NCI-H2196 (cell line): ENCODE measurements around the gene IRAK4.
"Not testable (repeated sequence)": the region's sequence is repeated elsewhere in the genome, so short reads cannot be mapped to it uniquely, and the experiment has no call there.

ENCODE experiments used
- DNase-seq: peaks from one replicate; lab custom pipeline; 2025; ENCODE audit not compliant: unreplicated experiment; lab: John Stamatoyannopoulos, UW

Gene IRAK4

DNA sequence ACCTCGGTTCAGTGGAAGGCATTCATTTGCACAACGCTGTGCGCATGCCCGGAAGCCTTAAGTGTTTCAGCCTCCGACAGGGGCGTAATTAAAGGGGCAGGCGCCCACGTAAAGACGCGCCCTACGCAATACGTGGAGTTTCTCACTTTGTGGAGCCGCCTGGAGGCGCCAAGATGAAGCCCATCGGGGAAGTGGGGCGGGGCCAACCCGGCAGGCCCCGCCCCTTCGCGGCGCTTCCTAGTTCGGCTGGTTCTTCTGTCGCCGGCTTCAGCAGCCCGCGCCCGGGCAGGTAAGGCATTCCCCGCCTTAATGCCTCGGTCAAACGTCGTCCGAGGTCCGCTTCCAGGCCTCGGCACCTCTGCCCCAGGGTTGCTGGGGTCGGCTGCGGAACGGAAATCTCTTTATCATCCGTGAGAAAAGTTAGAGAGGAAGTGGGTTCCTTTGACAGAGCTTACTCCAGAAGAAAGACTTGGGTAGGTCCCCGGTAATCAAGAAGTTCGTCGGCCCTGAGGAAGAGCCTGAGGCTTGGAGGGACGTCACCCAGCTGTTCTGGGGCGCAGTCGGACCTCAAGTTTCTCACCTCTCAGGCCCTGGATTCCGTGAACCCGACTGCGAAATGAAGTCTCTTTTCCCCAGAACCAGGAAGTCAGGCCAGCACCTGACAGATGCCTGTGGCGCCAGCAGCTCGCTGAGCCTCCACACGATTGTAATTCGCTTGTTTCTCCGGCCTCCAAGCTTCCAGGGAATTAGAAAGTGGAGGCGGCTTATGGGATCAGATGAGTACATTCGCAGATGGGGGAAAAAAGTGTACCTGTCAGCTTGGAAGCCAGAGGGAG, at the start of gene IRAK4, which contains the start of gene PUS7L:
IRAK4 (plus strand) TSS at position 224 of the 836 bp plus-strand sequence. CDS start 9,161 bp downstream, outside the sequence.
PUS7L (minus strand) TSS at position 63 of the 836 bp plus-strand sequence. CDS start 3,545 bp downstream, outside the sequence.
- peak; percentile 97 for DNase-seq

DNA sequence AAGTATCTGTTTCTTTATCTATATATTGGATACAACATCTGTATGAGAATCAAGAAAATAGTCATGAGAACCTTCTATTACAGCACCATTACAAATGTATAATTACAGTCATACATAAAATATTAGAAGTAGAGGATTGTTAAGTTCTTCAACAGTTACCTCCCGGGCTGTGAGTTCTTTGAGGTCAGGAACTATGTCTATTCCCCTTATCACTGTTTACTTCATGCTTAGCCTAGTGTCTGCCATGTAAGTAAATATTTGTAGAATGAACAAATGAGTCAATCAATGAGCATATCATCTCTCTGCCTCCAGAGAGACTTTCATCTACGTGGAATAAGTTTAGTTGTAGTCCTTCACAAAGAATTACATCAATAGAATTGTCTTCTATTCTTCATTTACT, 47.4 kb upstream of the IRAK4 start:
- no peak for DNase-seq

DNA sequence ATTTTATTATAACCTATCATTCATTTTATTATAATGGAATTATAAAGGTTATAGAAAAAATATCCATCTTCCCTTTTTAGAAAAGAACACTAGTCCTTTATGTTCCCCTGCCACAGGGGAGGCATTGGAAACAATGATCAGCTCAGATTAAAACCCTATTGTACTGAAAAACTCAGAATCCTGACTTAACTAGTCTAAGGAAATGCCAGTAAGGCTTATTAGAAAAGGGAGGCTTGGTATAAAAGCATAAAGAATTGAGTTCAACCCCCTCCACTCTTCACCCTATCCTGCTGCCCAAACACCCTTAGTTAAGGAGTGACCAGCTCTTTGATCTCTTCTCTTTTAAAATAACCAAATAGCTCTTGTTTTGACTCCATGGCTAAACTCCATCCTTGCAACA, 36.1 kb upstream of the IRAK4 start:
- no peak for DNase-seq

DNA sequence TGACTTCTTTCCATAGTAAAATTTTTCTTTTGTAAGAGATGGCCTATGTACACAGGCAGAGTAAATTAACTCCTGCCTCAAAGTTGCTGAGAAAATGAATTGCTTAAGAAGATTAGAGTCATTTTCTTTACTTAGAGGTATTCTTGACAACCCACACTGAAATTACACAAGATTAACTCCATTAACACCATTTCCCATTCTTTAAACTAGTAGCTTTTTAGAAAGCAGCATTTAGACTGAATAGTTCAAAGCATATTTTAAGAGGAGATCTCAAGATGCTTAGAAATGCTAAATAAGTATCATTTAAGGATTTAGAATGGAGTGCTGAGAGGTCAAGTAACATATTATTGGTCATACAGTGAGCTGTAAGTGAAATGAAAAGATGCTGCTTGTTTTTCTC, 35.6 kb upstream of the IRAK4 start:
- DNase-seq = no peak

DNA sequence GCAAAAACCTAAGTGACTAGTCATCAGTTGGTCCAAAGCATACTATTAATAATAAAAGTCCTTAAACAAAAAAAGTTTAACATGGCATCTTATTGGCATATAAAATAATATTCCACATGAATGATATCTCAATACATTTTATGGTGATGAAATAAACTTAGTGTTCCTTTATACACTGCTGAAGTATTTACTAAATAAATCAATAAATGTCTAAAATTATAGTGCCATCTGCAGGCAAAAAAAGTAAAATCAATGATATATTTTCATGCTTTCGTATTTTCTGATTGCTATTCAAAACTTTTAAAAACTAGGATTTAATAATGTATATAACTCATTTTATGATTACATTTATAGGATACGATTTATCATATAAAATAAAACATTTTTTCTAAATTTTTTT, 30.6 kb upstream of the IRAK4 start:
- DNase-seq = no peak

GRCh38 chr12:43728698-43729097, 30.1 kb upstream of the IRAK4 start:
- DNase-seq = no peak

GRCh38 chr12:43730283-43730682, 28.5 kb upstream of the IRAK4 start:
- no peak for DNase-seq

DNA sequence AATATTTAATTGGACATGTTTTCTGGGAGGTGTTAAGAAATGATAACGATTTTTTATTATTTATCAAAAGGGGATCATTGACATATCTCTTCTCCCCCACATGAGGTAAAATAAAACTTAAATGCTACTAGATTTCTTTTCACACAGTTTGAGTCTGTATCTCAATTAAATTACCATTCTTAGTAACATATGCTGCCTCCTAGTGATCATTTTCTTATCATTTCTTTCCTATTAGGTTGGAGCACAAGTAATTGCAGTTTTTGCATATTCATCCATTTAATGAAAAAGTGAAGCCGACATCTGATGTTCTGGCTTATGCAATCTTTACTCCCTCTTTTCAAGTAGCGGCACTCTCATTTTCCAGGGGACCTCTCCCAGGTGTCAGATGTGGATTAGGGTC, 25.1 kb upstream of the IRAK4 start:
- DNase-seq = no peak

DNA sequence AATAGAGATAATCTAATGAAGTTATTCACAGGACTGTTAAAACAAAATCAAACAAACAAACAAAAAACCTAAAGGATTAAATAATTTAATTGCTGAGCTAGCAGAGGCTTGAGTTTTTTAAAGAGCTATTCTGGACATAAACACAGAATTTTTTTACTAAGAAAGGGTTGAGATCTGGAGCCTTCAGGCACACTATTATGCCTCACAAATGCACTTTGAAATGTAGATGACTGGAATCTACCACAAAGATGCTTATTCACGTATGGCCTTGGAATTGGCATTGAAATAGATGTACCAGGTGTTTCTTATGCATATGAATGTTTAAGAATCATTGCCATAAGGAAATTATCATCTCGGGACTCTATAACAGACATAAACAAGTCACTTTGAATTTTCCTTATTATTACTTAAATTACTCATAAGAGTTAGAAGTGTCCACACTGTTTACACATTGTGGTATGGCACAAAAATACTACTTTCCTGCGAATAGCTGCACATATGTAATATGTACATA, 21.8 kb upstream of the IRAK4 start:
- DNase-seq = no peak

- DNase-seq = no peak
Measured at GRCh38 chr12:43737646-43738045, 21.1 kb upstream of the IRAK4 start.

- no peak for DNase-seq
Measured at GRCh38 chr12:43740511-43741100, 18.1 kb upstream of the IRAK4 start.

GRCh38 chr12:43742106-43742505, 16.6 kb upstream of the IRAK4 start:
- DNase-seq = no peak

DNA sequence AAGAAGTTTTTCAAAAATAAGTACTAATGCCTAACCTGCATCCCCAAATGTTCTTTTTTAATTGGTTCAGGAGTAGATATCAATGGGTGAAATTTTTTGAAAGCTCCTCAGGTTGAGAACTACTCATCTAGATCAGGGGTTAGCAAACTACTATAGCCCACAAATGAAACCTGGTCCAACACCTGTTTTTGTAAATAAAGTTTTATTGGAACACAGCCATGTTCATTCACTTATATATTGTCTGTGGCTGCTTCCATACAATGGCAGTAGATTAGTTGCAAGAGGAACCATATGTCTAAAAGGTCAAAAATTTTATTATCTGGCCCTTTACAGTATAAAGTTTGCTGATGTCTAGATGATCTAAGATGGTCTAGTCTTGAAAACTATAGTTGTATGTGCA, 13.9 kb upstream of the IRAK4 start:
- DNase-seq = no peak

GRCh38 chr12:43749016-43749415, 9.7 kb upstream of the IRAK4 start:
- no peak for DNase-seq

- no peak for DNase-seq
Measured at GRCh38 chr12:43750814-43751213, 7.9 kb upstream of the IRAK4 start.

DNA sequence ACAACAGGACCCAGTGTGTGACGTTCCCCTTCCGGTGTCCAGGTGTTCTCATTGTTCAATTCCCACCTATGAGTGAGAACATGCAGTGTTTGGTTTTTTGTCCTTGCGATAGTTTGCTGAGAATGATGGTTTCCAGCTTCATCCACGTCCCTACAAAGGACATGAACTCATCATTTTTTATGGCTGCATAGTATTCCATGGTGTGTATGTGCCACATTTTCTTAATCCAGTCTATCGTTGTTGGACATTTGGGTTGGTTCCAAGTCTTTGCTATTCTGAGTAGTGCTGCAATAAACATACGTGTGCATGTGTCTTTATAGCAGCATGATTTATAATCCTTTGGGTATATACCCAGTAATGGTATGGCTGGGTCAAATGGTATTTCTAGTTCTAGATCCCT, 7.4 kb upstream of the IRAK4 start:
- DNase-seq = not testable (repeated sequence)

GRCh38 chr12:43754015-43754414, 4.7 kb upstream of the IRAK4 start:
- DNase-seq = no peak

DNA sequence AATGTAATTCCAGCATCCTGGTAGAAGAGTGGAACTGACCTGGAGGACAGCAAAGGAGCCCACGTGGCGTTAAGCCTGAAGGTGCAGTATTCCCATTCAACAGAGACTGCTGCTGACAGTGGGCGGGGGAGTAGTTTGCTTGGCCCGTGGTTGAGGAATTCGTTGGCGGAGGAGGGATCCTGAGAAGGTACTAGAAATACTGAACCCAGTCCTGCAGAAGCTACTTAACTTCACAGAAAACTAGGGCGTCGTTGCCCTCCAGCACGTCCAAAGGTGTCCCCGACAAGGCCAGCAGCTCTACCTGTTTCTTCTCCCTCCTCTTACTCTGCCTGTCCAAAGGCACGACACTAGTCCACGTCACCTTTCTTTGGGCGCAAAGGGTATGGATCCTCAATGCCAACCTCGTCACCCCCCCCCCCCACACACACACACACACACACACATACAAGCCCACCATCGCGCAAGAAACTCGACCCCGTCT, 464 bp upstream of the IRAK4 start:
- peak; percentile 46 for DNase-seq

GRCh38 chr12:43760396-43760795, 1.6 kb downstream of the IRAK4 start:
- DNase-seq = no peak

DNA sequence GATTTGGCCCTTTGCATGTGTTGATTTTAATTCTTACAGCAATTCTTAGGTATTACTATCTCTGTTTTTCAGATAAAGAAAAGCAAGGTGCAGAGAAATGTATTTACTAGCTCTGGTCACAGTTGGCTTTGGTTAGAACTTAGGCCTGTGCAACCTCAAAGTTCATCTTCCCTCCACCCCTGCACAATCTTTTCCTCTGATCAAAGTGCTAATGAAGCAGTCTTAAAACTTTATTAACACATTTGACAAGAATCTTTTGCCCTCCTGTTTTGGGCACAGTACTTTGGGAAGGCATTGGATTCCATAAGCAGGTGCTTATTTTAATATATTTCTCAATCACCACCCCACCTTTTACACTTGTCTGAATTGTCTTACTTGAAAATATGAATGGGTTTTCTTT, 2.7 kb downstream of the IRAK4 start:
- DNase-seq = no peak

- no peak for DNase-seq
Measured at GRCh38 chr12:43762596-43762995, 3.8 kb downstream of the IRAK4 start.

- DNase-seq = no peak
Measured at GRCh38 chr12:43763769-43764168, 5.0 kb downstream of the IRAK4 start.
